NCI-H146 (cell line): Measurements from ENCODE around the gene TEX35.

Source experiments
- DNase-seq: peaks from one replicate; lab custom pipeline; 2025; lab: John Stamatoyannopoulos, UW

The TEX35 gene

GRCh38 chr1:178520803-178521202, 7.9 kb downstream of the TEX35 start:
- no peak for DNase-seq

GRCh38 chr1:178521241-178521640, 8.3 kb downstream of the TEX35 start:
- DNase-seq = no peak

GRCh38 chr1:178527117-178527516, 14.2 kb downstream of the TEX35 start:
- no peak for DNase-seq

- DNase-seq = peak; percentile 60
Observed at GRCh38 chr1:178528228-178528952, 15.5 kb downstream of the TEX35 start.

- no peak for DNase-seq
Observed at GRCh38 chr1:178528953-178529335, 16.0 kb downstream of the TEX35 start.

- no peak for DNase-seq
Observed at GRCh38 chr1:178529364-178530036, 16.6 kb downstream of the TEX35 start.

- peak; percentile 71 for DNase-seq
Observed at GRCh38 chr1:178530037-178530402, 17.1 kb downstream of the TEX35 start.

GRCh38 chr1:178530502-178530901, 17.6 kb downstream of the TEX35 start:
- DNase-seq = no peak

GRCh38 chr1:178531887-178532286, 19.0 kb downstream of the TEX35 start:
- DNase-seq = no peak

GRCh38 chr1:178532392-178532791, 19.5 kb downstream of the TEX35 start:
- peak; percentile 70 for DNase-seq

GRCh38 chr1:178533121-178533946, 20.4 kb downstream of the TEX35 start:
- no peak for DNase-seq

GRCh38 chr1:178534137-178534868, 21.4 kb downstream of the TEX35 start:
- no peak for DNase-seq

- DNase-seq = no peak
Observed at GRCh38 chr1:178536329-178536728, 23.4 kb downstream of the TEX35 start.

- peak; percentile 12 for DNase-seq
Observed at GRCh38 chr1:178536844-178537371, 24.0 kb downstream of the TEX35 start.

- DNase-seq = no peak
Observed at GRCh38 chr1:178537382-178538090, 24.6 kb downstream of the TEX35 start.

- no peak for DNase-seq
Observed at GRCh38 chr1:178538192-178538916, 25.4 kb downstream of the TEX35 start.

GRCh38 chr1:178539291-178539690, 26.4 kb downstream of the TEX35 start:
- DNase-seq = no peak

GRCh38 chr1:178540204-178540603, 27.3 kb downstream of the TEX35 start:
- DNase-seq = no peak

- no peak for DNase-seq
Observed at GRCh38 chr1:178540646-178541045, 27.7 kb downstream of the TEX35 start.

- DNase-seq = no peak
Observed at GRCh38 chr1:178541379-178541778, 28.5 kb downstream of the TEX35 start.
